ENCODE measurements around the gene VTN. TPM values are rescaled to one million over a fixed set of nuclear protein-coding genes. Genes with fewer than 3 reads are reported as not detected.
A peak's percentile ranks its signal among the peaks of the same experiment; 100 is the strongest.

Gene VTN
- total RNA-seq, 1 experiment from 2014 or later: 0.08 TPM

DNA sequence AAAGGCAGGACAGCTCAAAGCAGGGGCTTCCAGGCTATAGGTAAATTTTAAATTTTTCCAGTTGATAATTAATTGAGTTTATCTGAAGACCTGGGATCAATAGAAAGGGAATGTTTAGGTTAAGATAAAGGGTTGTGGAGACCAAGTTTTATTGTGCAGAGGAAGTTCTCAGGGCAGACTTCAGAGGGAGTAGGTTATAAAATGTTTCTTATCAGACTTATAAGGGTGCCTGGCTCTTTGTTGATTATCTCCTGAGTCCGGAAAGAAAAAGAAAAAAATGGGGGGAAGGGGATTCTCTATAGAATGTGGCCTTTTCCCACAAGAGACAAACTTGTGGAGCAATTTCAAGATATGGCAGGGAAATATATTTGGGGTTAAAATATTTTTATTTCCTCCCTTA, 20.0 kb upstream of the VTN start:
- Histone ChIP-seq H3K4me1 (replicated peaks) (no peaks in the 10 kb centered on the region), H3K36me3 (peaks cover 16% of the 10 kb centered on the region), H3K4me3 (no peak overlapping the region), H3K9me3 (replicated peaks) (no peaks in the 10 kb centered on the region), H3K27me3 (replicated peaks) (no peaks in the 10 kb centered on the region), H3K27ac (no peak overlapping the region)
- no peak for DNase-seq (ENCODE audit: low read depth in 1 of 2, low spot score in 2 of 2)

DNA sequence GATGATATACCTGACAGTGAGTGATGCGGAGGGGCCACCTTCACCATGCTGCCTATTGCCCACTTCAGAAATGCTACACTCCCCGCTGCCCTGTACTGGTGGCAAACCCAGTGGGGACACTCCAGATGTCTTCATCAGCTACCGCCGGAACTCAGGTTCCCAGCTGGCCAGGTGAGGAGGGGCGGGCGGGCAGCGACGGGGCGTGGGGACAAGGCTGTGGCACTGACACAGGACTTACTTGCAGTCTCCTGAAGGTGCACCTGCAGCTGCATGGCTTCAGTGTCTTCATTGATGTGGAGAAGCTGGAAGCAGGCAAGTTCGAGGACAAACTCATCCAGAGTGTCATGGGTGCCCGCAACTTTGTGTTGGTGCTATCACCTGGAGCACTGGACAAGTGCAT, 18.0 kb upstream of the VTN start:
- Histone ChIP-seq H3K27ac (no peak overlapping the region), H3K9me3 (replicated peaks) (no peaks in the 10 kb centered on the region), H3K36me3 (peaks cover 17% of the 10 kb centered on the region), H3K4me1 (replicated peaks) (no peaks in the 10 kb centered on the region), H3K4me3 (no peak overlapping the region), H3K27me3 (replicated peaks) (no peaks in the 10 kb centered on the region)
- DNase-seq (ENCODE audit: low read depth in 1 of 2, low spot score in 2 of 2): no peak

DNA sequence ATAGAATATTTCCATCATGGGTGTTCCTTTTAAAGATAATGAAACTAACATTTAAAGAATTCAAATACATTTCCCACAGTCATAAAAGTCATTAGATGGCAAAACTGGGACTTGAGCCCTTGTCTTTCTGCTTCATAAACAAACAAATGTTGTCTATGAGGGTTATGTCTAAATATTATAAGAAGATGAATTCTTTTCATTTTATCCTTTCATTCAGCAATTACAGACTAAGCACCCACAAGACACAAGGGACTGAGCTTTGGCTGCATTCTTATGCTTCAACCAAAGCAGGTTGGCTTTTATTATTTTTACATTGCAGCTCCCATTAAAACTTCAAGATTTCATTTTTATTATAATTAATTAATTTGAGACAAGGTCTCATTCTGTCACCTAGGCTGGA, 16.3 kb upstream of the VTN start:
- Histone ChIP-seq H3K4me1 (replicated peaks) (no peaks in the 10 kb centered on the region), H3K4me3 (no peak overlapping the region), H3K9me3 (replicated peaks) (no peaks in the 10 kb centered on the region), H3K27ac (no peak overlapping the region), H3K36me3 (peaks cover 17% of the 10 kb centered on the region), H3K27me3 (replicated peaks) (no peaks in the 10 kb centered on the region)
- no peak for DNase-seq (ENCODE audit: low read depth in 1 of 2, low spot score in 2 of 2)

DNA sequence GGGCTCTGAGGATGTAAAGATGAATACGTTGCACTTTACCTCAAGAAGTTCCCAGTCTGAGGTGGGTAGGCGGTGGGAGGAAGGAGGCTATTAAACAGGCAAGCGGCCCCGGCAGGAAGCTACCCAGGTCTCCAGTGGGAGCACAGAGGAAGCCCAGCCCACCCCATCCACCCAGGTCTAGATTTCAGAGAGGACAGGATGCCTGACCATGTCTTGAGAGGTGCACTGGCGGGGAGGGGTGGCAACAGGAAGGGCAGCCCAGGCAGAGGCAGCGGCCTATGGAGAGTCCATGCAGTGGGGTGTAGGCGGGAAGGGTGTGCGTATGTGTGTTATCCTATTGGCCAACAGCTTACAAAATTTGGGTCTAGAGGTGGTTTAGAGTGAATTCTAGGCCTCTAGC, 15.3 kb upstream of the VTN start:
- H3K9me3 ChIP-seq (replicated peaks): no peaks in the 10 kb centered on the region
- H3K27me3 ChIP-seq (replicated peaks): no peaks in the 10 kb centered on the region
- H3K4me3 ChIP-seq: no peak overlapping the region
- no peak overlapping the region for H3K27ac ChIP-seq
- no peak for DNase-seq (ENCODE audit: low read depth in 1 of 2, low spot score in 2 of 2)
- H3K4me1 ChIP-seq (replicated peaks): no peaks in the 10 kb centered on the region
- peaks cover 12% of the 10 kb centered on the region for H3K36me3 ChIP-seq

DNA sequence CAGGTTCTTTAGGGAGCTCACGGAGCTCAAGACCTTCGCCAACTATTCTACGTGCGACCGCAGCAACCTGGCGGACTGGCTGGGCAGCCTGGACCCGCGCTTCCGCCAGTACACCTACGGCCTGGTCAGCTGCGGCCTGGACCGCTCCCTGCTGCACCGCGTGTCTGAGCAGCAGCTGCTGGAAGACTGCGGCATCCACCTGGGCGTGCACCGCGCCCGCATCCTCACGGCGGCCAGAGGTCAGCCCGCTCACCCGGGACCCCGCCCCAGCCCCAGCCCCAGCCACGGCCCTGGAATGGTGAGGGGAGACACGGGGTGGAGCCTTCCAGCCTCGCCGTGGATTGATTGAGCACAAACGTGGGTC, 14.9 kb upstream of the VTN start:
- no peaks in the 10 kb centered on the region for H3K27me3 ChIP-seq (replicated peaks)
- no peaks in the 10 kb centered on the region for H3K9me3 ChIP-seq (replicated peaks)
- no peak overlapping the region for H3K4me3 ChIP-seq
- no peak for DNase-seq (ENCODE audit: low read depth in 1 of 2, low spot score in 2 of 2)
- peaks cover 10% of the 10 kb centered on the region for H3K36me3 ChIP-seq
- no peaks in the 10 kb centered on the region for H3K4me1 ChIP-seq (replicated peaks)
- no peak overlapping the region for H3K27ac ChIP-seq

DNA sequence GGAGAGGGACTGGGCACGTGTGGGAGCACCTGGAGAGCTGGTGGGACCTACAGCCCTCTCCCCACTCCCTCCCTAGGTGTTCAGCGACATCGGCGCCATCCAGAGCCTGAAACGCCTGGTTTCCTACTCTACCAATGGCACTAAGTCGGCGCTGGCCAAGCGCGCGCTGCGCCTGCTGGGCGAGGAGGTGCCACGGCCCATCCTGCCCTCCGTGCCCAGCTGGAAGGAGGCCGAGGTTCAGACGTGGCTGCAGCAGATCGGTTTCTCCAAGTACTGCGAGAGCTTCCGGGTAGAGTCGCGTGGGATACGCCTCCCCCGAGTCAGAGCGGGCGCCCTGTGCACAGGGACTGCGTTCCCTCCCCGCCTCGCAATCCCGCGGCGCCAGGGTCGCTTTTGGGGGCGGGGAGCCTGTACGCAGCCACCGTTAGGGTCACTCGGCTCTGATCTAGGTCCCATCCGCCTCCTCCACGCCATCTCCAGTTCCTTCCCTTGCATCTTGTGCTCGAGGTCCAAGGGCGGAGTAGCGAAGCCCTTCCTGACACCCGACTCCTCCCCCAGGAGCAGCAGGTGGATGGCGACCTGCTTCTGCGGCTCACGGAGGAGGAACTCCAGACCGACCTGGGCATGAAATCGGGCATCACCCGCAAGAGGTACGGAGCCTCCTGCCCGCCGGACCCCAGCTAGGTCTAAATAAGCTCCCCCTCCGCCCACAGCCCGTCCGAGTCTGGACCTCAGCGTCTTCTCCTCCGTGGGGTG, 14.4 kb upstream of the VTN start:
- H3K27ac ChIP-seq: no peak overlapping the region
- no peak overlapping the region for H3K4me3 ChIP-seq
- DNase-seq (ENCODE audit: low read depth in 1 of 2, low spot score in 2 of 2): no peak
- no peaks in the 10 kb centered on the region for H3K9me3 ChIP-seq (replicated peaks)
- no peaks in the 10 kb centered on the region for H3K27me3 ChIP-seq (replicated peaks)
- no peaks in the 10 kb centered on the region for H3K4me1 ChIP-seq (replicated peaks)
- H3K36me3 ChIP-seq: peaks cover 5% of the 10 kb centered on the region

DNA sequence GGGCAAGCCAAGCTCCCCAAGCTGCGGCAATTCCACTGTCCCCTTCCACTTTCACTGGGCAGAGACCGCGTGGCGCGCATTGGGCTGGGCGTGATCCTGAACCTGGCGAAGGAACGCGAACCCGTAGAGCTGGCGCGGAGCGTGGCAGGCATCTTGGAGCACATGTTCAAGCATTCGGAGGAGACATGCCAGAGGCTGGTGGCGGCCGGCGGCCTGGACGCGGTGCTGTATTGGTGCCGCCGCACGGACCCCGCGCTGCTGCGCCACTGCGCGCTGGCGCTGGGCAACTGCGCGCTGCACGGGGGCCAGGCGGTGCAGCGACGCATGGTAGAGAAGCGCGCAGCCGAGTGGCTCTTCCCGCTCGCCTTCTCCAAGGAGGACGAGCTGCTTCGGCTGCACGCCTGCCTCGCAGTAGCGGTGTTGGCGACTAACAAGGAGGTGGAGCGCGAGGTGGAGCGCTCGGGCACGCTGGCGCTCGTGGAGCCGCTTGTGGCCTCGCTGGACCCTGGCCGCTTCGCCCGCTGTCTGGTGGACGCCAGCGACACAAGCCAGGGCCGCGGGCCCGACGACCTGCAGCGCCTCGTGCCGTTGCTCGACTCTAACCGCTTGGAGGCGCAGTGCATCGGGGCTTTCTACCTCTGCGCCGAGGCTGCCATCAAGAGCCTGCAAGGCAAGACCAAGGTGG, 11.2 kb upstream of the VTN start:
- Histone ChIP-seq H3K36me3 (0 out of 2 replicates have a peak, but pooled peaks cover 4% of the 10 kb centered on the region), H3K4me1 (replicated peaks) (no peaks in the 10 kb centered on the region), H3K27me3 (replicated peaks) (no peaks in the 10 kb centered on the region), H3K4me3 (no peak overlapping the region), H3K27ac (no peak overlapping the region), H3K9me3 (replicated peaks) (no peaks in the 10 kb centered on the region)
- DNase-seq (ENCODE audit: low read depth in 1 of 2, low spot score in 2 of 2): no peak

DNA sequence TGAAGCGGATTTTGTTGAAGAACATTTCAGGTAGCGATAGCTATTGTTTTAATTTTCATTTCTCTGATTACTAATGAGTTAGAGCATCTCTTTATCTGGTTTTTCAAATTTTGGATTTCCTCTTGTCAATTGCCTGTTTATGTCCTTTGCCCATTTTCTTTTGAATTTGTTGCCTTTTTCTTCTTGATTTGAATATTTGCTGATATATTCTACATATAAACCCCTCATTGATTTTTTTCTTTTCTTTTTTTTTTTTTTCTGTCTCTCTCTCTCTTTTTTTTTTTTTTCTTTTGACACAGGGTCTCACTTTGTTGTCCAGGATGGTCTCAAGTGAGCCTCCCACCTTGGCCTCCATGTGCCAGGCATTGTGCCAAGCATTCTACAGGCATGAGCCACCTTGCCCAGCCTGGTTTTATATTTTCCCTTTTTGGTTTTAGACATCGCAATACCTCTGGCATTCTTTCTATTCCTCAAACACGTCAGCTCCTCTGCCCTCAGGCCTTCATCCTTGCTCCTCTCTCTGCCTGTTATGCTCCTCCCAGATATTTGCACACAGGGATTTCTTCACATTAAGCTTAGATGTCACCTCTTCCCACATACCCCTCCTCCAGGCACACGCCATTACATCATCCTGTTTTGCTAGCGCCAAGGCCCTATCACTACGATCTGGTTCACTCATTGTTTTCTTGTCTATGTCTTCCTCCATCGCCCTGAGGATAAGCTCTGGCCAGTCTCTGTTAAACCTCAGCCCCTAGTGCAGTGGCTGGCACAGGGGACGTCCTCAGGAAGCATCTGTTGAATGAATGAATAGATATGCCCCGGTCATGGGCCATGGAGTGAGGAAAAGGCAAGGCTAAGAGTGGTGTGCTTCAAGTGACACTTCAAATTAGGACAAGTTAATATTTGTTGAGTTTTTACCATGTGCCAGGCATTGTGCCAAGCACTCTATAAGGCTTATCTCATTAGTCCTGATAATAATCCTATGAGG, 10.0 kb upstream of the VTN start:
- Histone ChIP-seq H3K4me1 (replicated peaks) (no peaks in the 10 kb centered on the region), H3K36me3 (0 out of 2 replicates have a peak, but pooled peaks cover 4% of the 10 kb centered on the region), H3K27ac (no peak overlapping the region), H3K27me3 (replicated peaks) (no peaks in the 10 kb centered on the region), H3K4me3 (no peak overlapping the region), H3K9me3 (replicated peaks) (no peaks in the 10 kb centered on the region)
- no peak for DNase-seq (ENCODE audit: low read depth in 1 of 2, low spot score in 2 of 2)

DNA sequence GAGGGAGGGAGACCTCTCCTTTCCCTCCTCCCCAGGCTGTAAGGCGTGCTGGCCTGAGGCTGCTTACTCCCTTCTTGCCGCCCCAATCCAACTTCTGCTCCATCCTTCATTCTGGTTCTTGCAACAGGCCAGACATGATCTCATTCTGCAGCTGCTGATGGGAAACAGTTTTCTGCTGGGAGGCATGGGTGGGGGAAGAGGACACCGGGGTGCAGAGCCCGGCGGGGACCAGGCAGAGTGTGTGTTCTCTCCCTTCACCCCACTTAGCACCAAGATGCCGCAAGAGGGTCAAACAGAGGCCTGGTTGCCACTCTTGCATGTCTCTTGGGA, 2.8 kb upstream of the VTN start:
- no peaks in the 10 kb centered on the region for H3K27me3 ChIP-seq (replicated peaks)
- peak overlapping the region; percentile 67 for H3K4me3 ChIP-seq
- peaks cover 24% of the 10 kb centered on the region for H3K4me1 ChIP-seq (replicated peaks)
- no peak overlapping the region for H3K27ac ChIP-seq
- no peaks in the 10 kb centered on the region for H3K9me3 ChIP-seq (replicated peaks)
- no peak for DNase-seq (ENCODE audit: low read depth in 1 of 2, low spot score in 2 of 2)
- H3K36me3 ChIP-seq: 0 out of 2 replicates have a peak, but pooled peaks cover 6% of the 10 kb centered on the region

DNA sequence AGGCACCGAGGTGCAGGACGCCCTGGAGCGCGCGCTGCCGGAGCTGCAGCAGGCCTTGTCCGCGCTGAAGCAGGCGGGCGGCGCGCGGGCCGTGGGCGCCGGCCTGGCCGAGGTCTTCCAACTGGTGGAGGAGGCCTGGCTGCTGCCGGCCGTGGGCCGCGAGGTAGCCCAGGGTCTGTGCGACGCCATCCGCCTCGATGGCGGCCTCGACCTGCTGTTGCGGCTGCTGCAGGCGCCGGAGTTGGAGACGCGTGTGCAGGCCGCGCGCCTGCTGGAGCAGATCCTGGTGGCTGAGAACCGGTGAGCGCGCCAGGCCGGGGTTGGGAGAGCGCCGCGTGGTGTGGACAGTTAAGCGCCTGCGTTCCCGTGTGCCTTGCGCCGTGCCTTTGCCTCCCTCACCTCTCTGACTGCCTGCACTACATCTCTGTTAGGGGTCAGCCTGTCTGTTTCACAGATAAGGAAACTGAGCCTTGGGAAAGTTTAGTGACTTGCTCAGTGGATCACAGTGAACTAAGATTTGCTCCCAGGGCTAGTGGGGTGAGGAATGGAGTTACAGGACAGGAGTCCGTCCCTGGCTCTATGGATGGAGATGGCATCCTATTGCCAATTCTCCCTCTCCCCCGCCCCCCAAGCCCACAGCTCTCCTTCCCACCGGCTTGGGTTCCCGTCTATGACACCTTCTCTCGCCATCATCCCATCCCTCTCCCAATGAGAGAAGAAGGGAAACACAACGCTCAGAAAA, 2.3 kb upstream of the VTN start:
- 0 out of 2 replicates have a peak, but pooled peaks cover 6% of the 10 kb centered on the region for H3K36me3 ChIP-seq
- DNase-seq (ENCODE audit: low read depth in 1 of 2, low spot score in 2 of 2): peak in 1 of 2 experiments; percentile 52

DNA sequence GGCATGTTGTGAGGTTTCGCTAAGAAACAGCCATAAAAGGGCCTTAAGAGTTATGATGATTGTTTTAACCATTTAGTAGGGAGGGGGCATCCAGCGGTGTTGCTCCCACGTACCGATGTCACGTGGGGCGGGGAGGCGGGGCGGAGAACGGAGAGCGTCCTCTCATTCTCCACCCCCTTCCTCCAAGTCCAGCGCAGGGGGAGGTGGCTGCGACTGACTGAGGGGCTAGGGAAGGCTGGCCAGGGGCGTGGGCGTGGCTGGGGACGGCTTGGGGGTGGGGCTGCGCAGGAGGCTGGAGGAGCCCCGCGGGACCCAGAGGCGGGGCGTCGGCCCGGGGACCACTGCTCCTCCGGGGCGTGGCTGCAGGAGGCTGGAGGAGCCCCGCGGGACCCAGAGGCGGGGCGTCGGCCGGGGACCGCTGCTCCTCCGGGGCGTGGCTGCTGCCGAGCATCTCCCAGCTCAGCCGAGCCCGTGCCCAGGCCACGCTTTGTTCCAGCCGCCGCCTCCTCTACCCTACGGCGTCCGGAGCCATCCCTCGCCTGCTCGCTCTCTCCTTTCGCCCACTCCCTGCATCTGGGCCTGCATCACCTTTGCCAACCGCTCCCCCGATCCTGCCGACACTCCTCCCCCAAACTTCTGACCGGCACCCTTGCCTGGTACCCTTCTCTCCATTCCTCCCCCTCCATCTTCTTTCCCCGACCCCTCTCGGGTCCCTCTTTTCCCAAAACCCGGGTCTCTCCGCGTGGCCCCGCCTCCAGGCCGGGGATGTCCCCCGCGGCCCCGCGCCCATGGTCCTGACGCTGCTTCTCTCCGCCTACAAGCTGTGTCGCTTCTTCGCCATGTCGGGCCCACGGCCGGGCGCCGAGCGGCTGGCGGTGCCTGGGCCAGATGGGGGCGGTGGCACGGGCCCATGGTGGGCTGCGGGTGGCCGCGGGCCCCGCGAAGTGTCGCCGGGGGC, 1.4 kb upstream of the VTN start, which contains the start of gene SARM1:
TSS of gene SARM1 (plus strand) at position 450 of the 958 bp plus-strand sequence. CDS start at position 789, 339 bp downstream.
- Histone ChIP-seq H3K9me3 (replicated peaks) (no peaks in the 10 kb centered on the region), H3K27me3 (replicated peaks) (no peaks in the 10 kb centered on the region), H3K4me1 (replicated peaks) (peaks cover 24% of the 10 kb centered on the region), H3K4me3 (peak within 1 kb of the TSS; percentile 67), H3K27ac (0 out of 2 replicates have a peak within 1 kb of the TSS, but pooled peaks have one; percentile 14), H3K36me3 (0 out of 2 replicates have a peak, but pooled peaks cover 6% of the 10 kb centered on the region)
- DNase-seq (ENCODE audit: low read depth in 1 of 2, low spot score in 2 of 2): peak; percentile 85 to 97

More for the DNA sequence above, 2.3 kb upstream of the VTN start:
- Histone ChIP-seq H3K4me3 (peak overlapping the region; percentile 67), H3K4me1 (replicated peaks) (peaks cover 24% of the 10 kb centered on the region), H3K27ac (0 out of 2 replicates have a peak overlapping the region, but pooled peaks have one; percentile 8), H3K9me3 (replicated peaks) (no peaks in the 10 kb centered on the region), H3K27me3 (replicated peaks) (no peaks in the 10 kb centered on the region)

DNA sequence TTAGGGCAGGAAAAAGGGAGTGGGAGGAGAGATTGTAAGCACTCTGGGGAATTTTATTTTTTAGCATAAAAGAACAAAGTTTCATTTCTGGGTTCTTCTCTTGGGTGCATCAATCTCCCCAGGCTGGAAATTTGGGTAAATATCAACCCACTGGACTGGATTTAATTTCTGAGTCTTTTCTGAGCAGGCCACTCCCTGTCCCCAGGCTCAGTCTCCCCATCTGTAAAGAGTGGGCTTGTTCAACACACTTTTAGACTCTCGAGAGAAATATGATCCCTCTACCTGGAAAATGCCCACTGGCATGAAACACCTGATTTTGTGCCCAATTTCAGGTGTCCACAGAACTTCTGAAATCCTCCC, 617 bp upstream of the VTN start:
- H3K27ac ChIP-seq: 0 out of 2 replicates have a peak overlapping the region, but pooled peaks have one; percentile 14
- H3K4me1 ChIP-seq (replicated peaks): peaks cover 24% of the 10 kb centered on the region
- H3K9me3 ChIP-seq (replicated peaks): no peaks in the 10 kb centered on the region
- H3K36me3 ChIP-seq: 0 out of 2 replicates have a peak, but pooled peaks cover 6% of the 10 kb centered on the region
- peak overlapping the region; percentile 67 for H3K4me3 ChIP-seq
- no peak for DNase-seq (ENCODE audit: low read depth in 1 of 2, low spot score in 2 of 2)
- H3K27me3 ChIP-seq (replicated peaks): no peaks in the 10 kb centered on the region
